GM12864 (cell line): ENCODE data around the gene TAS1R1.
A peak's percentile ranks its signal among the peaks of the same experiment; 100 is the strongest.
"Not testable (repeated sequence)": the region's sequence is repeated elsewhere in the genome, so short reads cannot be mapped to it uniquely, and the experiment has no call there.

Experiments used
- DNase-seq: peaks from one replicate; pipeline ENCODE4 v3.0.0-alpha.2; 2011; ENCODE audit warnings: low read depth
- H3K4me3 ChIP-seq: 2 replicates; pipeline ENCODE4 v1.5.1; 2011; ENCODE audit warnings: mild to moderate bottlenecking, low read depth, low read length, control low read depth
- TF ChIP-seq, protein P1 (sequence below): IDR thresholded peaks from 2 replicates; pipeline ENCODE4 v1.5.1; 2011; ENCODE audit warnings: low read depth, mild to moderate bottlenecking, moderate library complexity, low read length, control low read depth, inconsistent platforms; ENCODE audit errors: missing control alignments

Gene TAS1R1

DNA sequence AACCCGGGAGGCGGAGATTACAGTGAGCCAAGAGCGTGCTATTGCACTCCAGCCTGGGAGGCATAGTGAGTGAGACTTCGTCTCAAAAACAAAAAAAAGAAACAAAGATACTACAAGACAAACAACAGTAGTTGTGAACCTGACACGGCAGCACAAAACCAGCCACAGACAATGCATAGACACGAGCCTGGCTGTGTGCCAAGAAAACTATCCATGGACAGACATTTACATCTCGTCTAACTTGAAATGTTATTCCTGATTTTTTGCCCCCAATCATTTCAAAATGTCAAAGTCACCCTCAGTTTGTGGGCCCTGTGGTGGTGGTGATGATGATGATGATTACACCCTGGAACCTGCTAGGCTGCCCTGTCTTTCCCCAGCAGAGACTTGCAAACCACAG, 41.2 kb downstream of the TAS1R1 start:
- TF ChIP-seq, protein P1, sequence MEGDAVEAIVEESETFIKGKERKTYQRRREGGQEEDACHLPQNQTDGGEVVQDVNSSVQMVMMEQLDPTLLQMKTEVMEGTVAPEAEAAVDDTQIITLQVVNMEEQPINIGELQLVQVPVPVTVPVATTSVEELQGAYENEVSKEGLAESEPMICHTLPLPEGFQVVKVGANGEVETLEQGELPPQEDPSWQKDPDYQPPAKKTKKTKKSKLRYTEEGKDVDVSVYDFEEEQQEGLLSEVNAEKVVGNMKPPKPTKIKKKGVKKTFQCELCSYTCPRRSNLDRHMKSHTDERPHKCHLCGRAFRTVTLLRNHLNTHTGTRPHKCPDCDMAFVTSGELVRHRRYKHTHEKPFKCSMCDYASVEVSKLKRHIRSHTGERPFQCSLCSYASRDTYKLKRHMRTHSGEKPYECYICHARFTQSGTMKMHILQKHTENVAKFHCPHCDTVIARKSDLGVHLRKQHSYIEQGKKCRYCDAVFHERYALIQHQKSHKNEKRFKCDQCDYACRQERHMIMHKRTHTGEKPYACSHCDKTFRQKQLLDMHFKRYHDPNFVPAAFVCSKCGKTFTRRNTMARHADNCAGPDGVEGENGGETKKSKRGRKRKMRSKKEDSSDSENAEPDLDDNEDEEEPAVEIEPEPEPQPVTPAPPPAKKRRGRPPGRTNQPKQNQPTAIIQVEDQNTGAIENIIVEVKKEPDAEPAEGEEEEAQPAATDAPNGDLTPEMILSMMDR = no peak
- DNase-seq = no peak
- no peak overlapping the region for H3K4me3 ChIP-seq

GRCh38 chr1:6596886-6597776, 42.0 kb downstream of the TAS1R1 start:
- no peak for DNase-seq
- TF ChIP-seq, protein P1 = no peak
- no peak overlapping the region for H3K4me3 ChIP-seq

- no peak for DNase-seq
- H3K4me3 ChIP-seq = no peak overlapping the region
- TF ChIP-seq, protein P1 = no peak
These were observed 42.6 kb downstream of the TAS1R1 start for GRCh38 chr1:6597777-6598131.

GRCh38 chr1:6599141-6599975, 44.3 kb downstream of the TAS1R1 start:
- TF ChIP-seq, protein P1 = no peak
- DNase-seq = no peak
- peak overlapping the region; percentile 75 for H3K4me3 ChIP-seq

- peak overlapping the region; percentile 75 for H3K4me3 ChIP-seq
- DNase-seq = not testable (repeated sequence)
These were observed 44.9 kb downstream of the TAS1R1 start for GRCh38 chr1:6599991-6600390.

DNA sequence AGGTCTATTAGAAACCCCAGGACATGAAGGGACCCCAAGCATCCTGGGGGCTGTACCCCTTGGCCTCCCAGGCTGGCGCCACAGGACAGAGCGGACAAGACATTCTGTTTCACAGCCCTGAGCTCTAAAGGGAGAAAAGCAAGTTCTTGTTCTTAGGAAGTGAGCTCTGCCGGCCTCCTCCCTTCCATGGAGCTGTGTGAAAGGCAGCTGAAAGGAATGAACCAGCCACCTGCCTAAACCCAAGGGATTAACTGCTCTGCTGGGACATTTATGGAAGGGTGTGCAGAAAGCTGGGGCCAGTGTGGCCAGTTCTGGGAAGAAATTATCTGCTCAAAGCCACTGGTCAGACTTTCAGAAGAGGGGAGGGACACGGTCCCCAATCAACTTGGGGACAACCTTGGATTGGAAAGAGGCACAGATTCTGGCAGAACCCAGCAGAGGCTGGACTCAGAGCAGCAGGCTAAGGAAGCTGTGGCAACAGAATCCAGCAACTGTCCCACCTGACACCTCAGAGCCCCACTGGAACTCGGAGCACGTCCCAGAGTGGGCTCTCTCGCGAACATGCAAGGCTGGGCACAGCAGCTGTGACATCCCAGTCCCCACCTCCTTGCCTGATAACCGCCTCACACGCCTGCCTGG, 45.4 kb downstream of the TAS1R1 start:
- DNase-seq = no peak
- TF ChIP-seq, protein P1 = no peak
- peak overlapping the region; percentile 75 for H3K4me3 ChIP-seq
